SK-N-SH (cell line): ENCODE results near the gene ENTPD7. TPM values are rescaled to one million over a fixed set of nuclear protein-coding genes. Genes with fewer than 3 reads are reported as not detected.

Experiments used
- CTCF ChIA-PET: fragments of 300-600, 350-600 bp; formaldehyde crosslinking; extraction: SDS; loops from one replicate; lab custom pipeline; 2021; lab: Yijun Ruan, JAX
- POLR2A ChIA-PET: fragments of 350-600 bp; sonication (Branson Sonifier 250); formaldehyde crosslinking; extraction: SDS; loops from one replicate; lab custom pipeline; 2020; ENCODE audit warnings: antibody characterized with exemption, inconsistent platforms; lab: Yijun Ruan, JAX
- DNase-seq: peaks from one replicate; pipeline ENCODE4 v3.0.0; 2012
- H2AFZ ChIP-seq: fragments of 200-600 bp; sonication (generic); 2 replicates; pipeline ENCODE4 v1.8.1; 2016; ENCODE audit warnings: antibody characterized with exemption, mild to moderate bottlenecking, low read depth
- H3F3A ChIP-seq: fragments of 200-600 bp; sonication (generic); replicated peaks from 2 replicates; pipeline ENCODE3; 2016; ENCODE audit warnings: antibody characterized with exemption, mild to moderate bottlenecking; ENCODE audit not compliant: insufficient read depth
- H3K27ac ChIP-seq, 2 experiments: fragments of 200-500 bp in 1 of 2; fragments of 200-600 bp in 1 of 2; sonication (Bioruptor generic) in 1 of 2; sonication (generic), shearing (Covaris generic) in 1 of 2; 2 replicates each; pipeline versions ENCODE4 v1.5.1 to v1.6.1; 2014 to 2016; ENCODE audit warnings: low read depth in 2 of 2, inconsistent platforms in 1 of 2, low read length in 1 of 2, mild to moderate bottlenecking in 1 of 2, mixed read lengths in 1 of 2
- H3K27me3 ChIP-seq: fragments of 200-600 bp; sonication (generic), shearing (Covaris generic); 2 replicates; pipeline ENCODE4 v1.6.1; 2016; ENCODE audit warnings: mixed run types; ENCODE audit not compliant: insufficient read depth
- H3K36me3 ChIP-seq, 2 experiments: fragments of 200-500 bp in 1 of 2; fragments of 200-600 bp in 1 of 2; sonication (Bioruptor generic) in 1 of 2; sonication (generic) in 1 of 2; replicated peaks in 1 of 2; 2 replicates each; pipeline versions ENCODE3 to v1.5.1; 2014 to 2016; ENCODE audit warnings: low read length in 1 of 2, mild to moderate bottlenecking in 1 of 2; ENCODE audit not compliant: insufficient read depth in 2 of 2, control insufficient read depth in 1 of 2
- H3K4me1 ChIP-seq, 2 experiments: fragments of 200-500 bp in 1 of 2; fragments of 200-600 bp in 1 of 2; sonication (Bioruptor generic) in 1 of 2; sonication (generic), shearing (Covaris generic) in 1 of 2; 2 replicates each; pipeline versions ENCODE4 v1.5.1 to v1.6.1; 2014 to 2016; ENCODE audit warnings: low read depth in 1 of 2, low read length in 1 of 2, mixed run types in 1 of 2; ENCODE audit not compliant: insufficient read depth in 2 of 2, control insufficient read depth in 1 of 2
- H3K4me2 ChIP-seq: fragments of 200-600 bp; sonication (generic), shearing (Covaris generic); 2 replicates; pipeline ENCODE4 v1.6.1; 2017; ENCODE audit warnings: mixed run types
- H3K4me3 ChIP-seq, 2 experiments: fragments of 200-500 bp in 1 of 2; fragments of 200-600 bp in 1 of 2; sonication (Bioruptor generic) in 1 of 2; sonication (generic), shearing (Covaris generic) in 1 of 2; 2 replicates each; pipeline versions ENCODE4 v1.5.1 to v1.8.1; 2014 to 2016; ENCODE audit warnings: low read depth in 2 of 2, inconsistent platforms in 1 of 2, low read length in 1 of 2, mild to moderate bottlenecking in 1 of 2, mixed read lengths in 1 of 2, moderate library complexity in 1 of 2
- H3K79me2 ChIP-seq: fragments of 200-600 bp; sonication (generic); 2 replicates; pipeline ENCODE4 v1.8.1; 2017; ENCODE audit warnings: mild to moderate bottlenecking; ENCODE audit not compliant: insufficient read depth
- H3K9ac ChIP-seq: fragments of 200-600 bp; sonication (generic); 2 replicates; pipeline ENCODE4 v1.6.1; 2017; ENCODE audit warnings: mixed run types
- H3K9me2 ChIP-seq: fragments of 200-600 bp; sonication (generic); 2 replicates; pipeline ENCODE4 v1.6.1; 2017; ENCODE audit warnings: mixed run types
- H3K9me3 ChIP-seq: fragments of 200-600 bp; sonication (generic); 2 replicates; pipeline ENCODE4 v1.6.1; 2017; ENCODE audit warnings: mixed run types, mild to moderate bottlenecking, moderate library complexity
- H4K20me1 ChIP-seq: fragments of 200-600 bp; sonication (generic); 2 replicates; pipeline ENCODE4 v1.6.1; 2017; ENCODE audit warnings: mild to moderate bottlenecking, mixed run types; ENCODE audit not compliant: insufficient read depth
- CHD2 ChIP-seq: fragments of 150-350 bp; IDR thresholded peaks from 2 replicates; pipeline ENCODE4 v1.6.1; 2018; ENCODE audit warnings: low read length; ENCODE audit not compliant: partially characterized antibody
- EZH2phosphoT487 ChIP-seq: fragments of 200-600 bp; sonication (generic); IDR thresholded peaks from 2 replicates; pipeline ENCODE4 v1.6.1; 2017; ENCODE audit warnings: low read depth, mixed run types, mild to moderate bottlenecking, antibody characterized with exemption, moderate library complexity, borderline replicate concordance
- FOXM1 ChIP-seq: IDR thresholded peaks from 2 replicates; pipeline ENCODE4 v1.4.0; 2012; ENCODE audit warnings: low read depth, mild to moderate bottlenecking
- GABPA ChIP-seq: IDR thresholded peaks from 2 replicates; pipeline ENCODE4 v1.4.0; 2012; ENCODE audit warnings: low read depth, mild to moderate bottlenecking
- GATA2 ChIP-seq: sonication (generic); formaldehyde crosslinking; IDR thresholded peaks from 2 replicates; pipeline ENCODE4 v1.5.0; 2020; ENCODE audit warnings: mild to moderate bottlenecking, missing genetic modification reagents
- IRF3 ChIP-seq: fragments of 150-350 bp; IDR thresholded peaks from 2 replicates; pipeline ENCODE4 v1.6.1; 2016; ENCODE audit warnings: mild to moderate bottlenecking, low read depth, low read length
- MEF2A ChIP-seq: IDR thresholded peaks from 2 replicates; pipeline ENCODE4 v1.4.0; 2012; ENCODE audit warnings: low read depth, borderline replicate concordance
- MXI1 ChIP-seq: IDR thresholded peaks from 2 replicates; pipeline ENCODE4 v1.6.1; 2012; ENCODE audit warnings: mild to moderate bottlenecking, low read depth, low read length, improper control_type of control experiment
- NRF1 ChIP-seq: IDR thresholded peaks from 2 replicates; pipeline ENCODE4 v1.6.1; 2012; ENCODE audit warnings: low read depth, mild to moderate bottlenecking, low read length
- RAD21 ChIP-seq: IDR thresholded peaks from 2 replicates; pipeline ENCODE4 v1.6.1; 2012; ENCODE audit warnings: mild to moderate bottlenecking, low read length
- RCOR1 ChIP-seq: fragments of 150-350 bp; IDR thresholded peaks from 2 replicates; pipeline ENCODE4 v1.6.1; 2017; ENCODE audit warnings: antibody characterized with exemption, low read length
- REST ChIP-seq: IDR thresholded peaks from 2 replicates; pipeline ENCODE4 v1.6.1; 2012; ENCODE audit warnings: mild to moderate bottlenecking, low read depth, low read length, moderate library complexity
- TEAD4 ChIP-seq: IDR thresholded peaks from 2 replicates; pipeline ENCODE4 v1.4.0; 2012; ENCODE audit warnings: mild to moderate bottlenecking, borderline replicate concordance; ENCODE audit not compliant: insufficient read depth
- USF2 ChIP-seq: fragments of 150-350 bp; IDR thresholded peaks from 2 replicates; pipeline ENCODE4 v1.6.1; 2017; ENCODE audit warnings: antibody characterized with exemption, low read length, low read depth, borderline replicate concordance
- YY1 ChIP-seq: IDR thresholded peaks from 2 replicates; pipeline ENCODE4 v1.4.0; 2012; ENCODE audit warnings: low read depth, mild to moderate bottlenecking
- ZBTB33 ChIP-seq: IDR thresholded peaks from 2 replicates; pipeline ENCODE4 v1.4.0; 2012; ENCODE audit warnings: low read depth, borderline replicate concordance
- whole genome bisulfite sequencing: methylation state at CpG from one replicate; pipeline ENCODE4 v1.1.6; 2017; ENCODE audit warnings: low lambda C conversion rate; 5-methylcytosine and 5-hydroxymethylcytosine counted together
- polyA plus RNA-seq, 3 experiments: library from polyadenylated mRNA; depleted of rRNA; stranded (reverse); fragments of >200 nt; gene quantifications; 2 replicates each; pipeline ENCODE4 v1.2.3, GENCODE V29; 2012

ENTPD7 gene
- polyA plus RNA-seq, 1 of the 3 experiments (the other 2 are of a cell fraction): 3.9 TPM

- POLR2A ChIA-PET: no interaction called here
- H3K4me1 ChIP-seq: peaks cover 8 to 9% of the 10 kb centered on the region in 2 experiments; a peak in 3 of 4 replicates
- no peak for DNase-seq
- H3K36me3 ChIP-seq: no peaks in the 10 kb centered on the region
- no peak overlapping the region for H3K4me2 ChIP-seq
- H3F3A ChIP-seq: peaks cover 4% of the 10 kb centered on the region
- WGBS: 69% methylated on average over 3 of the region's 3 CpGs
- no peaks in the 10 kb centered on the region for H3K79me2 ChIP-seq
- H3K4me3 ChIP-seq: no peak overlapping the region
- no peaks in the 10 kb centered on the region for H3K27me3 ChIP-seq
- CTCF ChIA-PET: interaction anchor here (1.0 to 4.3 kb wide), 8 partner anchors 8 to 82 kb away, joined by 3 to 21 read pairs (median 5); partner anchors contain the start of gene SLC25A28
- H3K27ac ChIP-seq: no peak overlapping the region
- no peaks in the 10 kb centered on the region for H3K9me3 ChIP-seq
- no peaks in the 10 kb centered on the region for H3K9me2 ChIP-seq
- H2AFZ ChIP-seq: no peak overlapping the region
- H3K9ac ChIP-seq: no peak overlapping the region
- H4K20me1 ChIP-seq: no peaks in the 10 kb centered on the region
- TF ChIP-seq NRF1 (no peak), CHD2 (no peak), RCOR1 (no peak), MEF2A (no peak), YY1 (no peak), ZBTB33 (no peak), FOXM1 (no peak), IRF3 (no peak)
Observed at GRCh38 chr10:99629625-99629978, 29.7 kb upstream of the ENTPD7 start.

- Histone ChIP-seq H3K27me3 (no peaks in the 10 kb centered on the region), H3F3A (peaks cover 4% of the 10 kb centered on the region), H3K9me2 (no peaks in the 10 kb centered on the region), H4K20me1 (no peaks in the 10 kb centered on the region), H3K4me3 (no peak overlapping the region), H3K9me3 (no peaks in the 10 kb centered on the region), H3K4me2 (no peak overlapping the region), H3K9ac (no peak overlapping the region), H3K27ac (0 out of 4 replicates have a peak overlapping the region, but pooled peaks of 1 of the 2 experiments have one; percentile 30), H3K4me1 (peaks cover 8 to 9% of the 10 kb centered on the region in 2 experiments; a peak in 3 of 4 replicates), H3K36me3 (no peaks in the 10 kb centered on the region), H3K79me2 (no peaks in the 10 kb centered on the region), H2AFZ (no peak overlapping the region)
- ChIA-PET CTCF (interaction anchor here (0.7 to 4.3 kb wide), 14 partner anchors 9 to 194 kb away, joined by 3 to 21 read pairs (median 4); partner anchors contain the start of genes ENTPD7 and SLC25A28), POLR2A (no interaction called here)
- 81% methylated on average over 2 of the region's 2 CpGs for WGBS
- DNase-seq: peak; percentile 39
- TF ChIP-seq CHD2 (no peak), TEAD4 (no peak), REST (no peak), USF2 (no peak), GATA2 (CRISPR knock-in tag) (no peak), MEF2A (no peak), EZH2phosphoT487 (no peak), MXI1 (no peak), RAD21 (peak; percentile 75), GABPA (no peak), ZBTB33 (no peak)
Observed at GRCh38 chr10:99630433-99630832, 28.9 kb upstream of the ENTPD7 start.
